HG02973 (cell line): Measurements from ENCODE around the gene SLC7A6OS.
"Not testable (repeated sequence)": the region's sequence is repeated elsewhere in the genome, so short reads cannot be mapped to it uniquely, and the experiment has no call there.

ENCODE experiments used
- ATAC-seq: cut with Tn5 transposase; IDR thresholded peaks from one replicate; pipeline ENCODE4 v1.9.1; 2021; ENCODE audit warnings: moderate library complexity; ENCODE audit not compliant: unreplicated experiment

The SLC7A6OS gene

DNA sequence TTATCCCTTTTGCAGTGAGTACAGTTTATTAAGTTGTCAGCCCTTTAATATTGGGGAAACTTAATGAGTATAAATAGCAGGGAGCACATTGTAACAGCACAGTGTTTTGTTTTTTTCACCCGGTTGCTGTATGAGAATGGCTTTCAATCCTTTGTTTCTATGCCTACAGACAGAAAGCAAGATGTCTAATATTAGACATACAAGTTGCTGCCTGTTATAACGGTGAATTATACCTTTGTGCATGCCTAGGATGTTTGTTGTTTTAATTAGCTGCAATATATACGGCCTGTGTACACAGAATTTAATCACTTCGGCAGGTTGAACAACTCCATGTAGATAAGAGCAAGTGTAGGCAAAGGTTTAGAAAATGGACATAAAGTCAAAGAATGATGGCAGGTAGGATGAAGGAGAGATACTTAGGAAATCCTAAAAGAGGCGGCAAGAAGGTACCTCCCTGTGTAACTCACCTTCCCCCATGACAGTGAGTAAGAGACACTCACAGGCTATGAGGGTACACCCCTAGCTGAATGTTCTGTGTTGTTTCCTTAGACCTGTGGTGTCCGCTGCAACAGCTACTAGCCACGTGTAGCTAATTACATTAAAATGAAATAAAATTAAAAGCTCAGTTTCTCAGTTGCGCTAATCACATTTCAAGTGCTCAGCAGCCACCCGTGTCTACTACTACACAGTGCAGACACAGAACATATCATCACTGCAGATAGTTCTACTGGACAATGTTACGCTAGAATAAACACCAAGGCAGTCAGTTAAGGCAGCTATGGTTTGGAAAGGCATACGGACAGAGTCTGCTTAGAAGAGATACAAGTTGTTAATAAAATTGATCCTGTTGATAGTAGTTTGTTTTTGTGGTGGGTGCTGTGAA, 10.9 kb downstream of the SLC7A6OS start:
- no peak for ATAC-seq

- ATAC-seq = no peak
These were observed 11.7 kb downstream of the SLC7A6OS start for GRCh38 chr16:68298907-68299561.

DNA sequence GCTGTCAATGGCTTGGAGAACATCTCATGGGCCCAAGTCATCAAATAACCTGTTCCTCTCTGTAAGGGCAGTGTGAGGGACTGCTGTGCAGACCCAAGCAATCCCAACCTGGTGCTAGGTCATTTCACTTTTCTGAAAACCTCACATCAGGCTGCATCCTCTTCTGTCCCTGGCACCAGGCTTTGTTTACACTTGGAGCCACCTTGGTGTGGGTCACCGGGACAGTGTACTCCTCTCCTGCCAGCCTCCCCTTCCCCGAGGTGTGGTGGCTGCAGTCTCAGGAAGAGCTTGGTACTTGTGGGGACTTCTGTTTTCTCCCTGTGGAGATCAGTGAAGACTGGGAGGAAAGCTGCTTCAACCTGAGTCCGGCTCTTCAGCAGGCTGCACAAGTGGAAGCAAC, 12.4 kb downstream of the SLC7A6OS start:
- ATAC-seq = no peak

DNA sequence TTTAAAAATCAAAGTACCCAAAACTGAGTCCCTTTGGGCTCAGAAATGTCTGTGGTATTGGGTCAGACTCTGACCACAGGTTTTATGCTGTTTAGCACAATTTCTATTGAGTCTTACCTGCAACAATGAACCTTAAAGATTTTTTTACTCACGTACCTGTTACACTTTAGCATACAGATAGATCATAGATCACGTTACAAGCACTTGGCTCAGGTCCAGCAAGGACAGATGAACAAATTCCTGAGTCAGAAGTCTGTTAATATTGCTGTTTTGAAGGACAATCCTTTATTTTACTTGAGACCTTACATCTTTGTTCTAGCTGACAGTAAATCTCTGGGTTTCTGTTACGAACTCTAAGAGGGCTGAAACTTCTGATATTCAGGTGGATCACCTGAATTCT, 12.8 kb downstream of the SLC7A6OS start:
- no peak for ATAC-seq

DNA sequence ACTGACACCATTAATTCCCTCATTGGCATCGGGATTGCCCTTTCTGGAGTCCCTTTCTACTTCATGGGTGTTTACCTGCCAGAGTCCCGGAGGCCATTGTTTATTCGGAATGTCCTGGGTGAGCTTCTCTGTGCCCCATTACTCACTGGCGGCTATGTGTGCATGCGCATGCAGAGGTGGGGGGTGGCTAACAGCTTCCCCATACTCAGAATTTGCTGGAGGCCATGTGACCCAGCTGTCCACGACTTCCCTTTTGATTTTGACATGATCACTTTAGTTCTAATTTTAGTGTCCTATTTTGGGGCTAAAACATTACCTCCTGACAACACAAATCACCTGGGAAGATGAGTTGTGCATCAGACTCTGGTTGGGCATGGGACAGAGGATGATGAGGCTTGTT, 14.1 kb downstream of the SLC7A6OS start:
- no peak for ATAC-seq

DNA sequence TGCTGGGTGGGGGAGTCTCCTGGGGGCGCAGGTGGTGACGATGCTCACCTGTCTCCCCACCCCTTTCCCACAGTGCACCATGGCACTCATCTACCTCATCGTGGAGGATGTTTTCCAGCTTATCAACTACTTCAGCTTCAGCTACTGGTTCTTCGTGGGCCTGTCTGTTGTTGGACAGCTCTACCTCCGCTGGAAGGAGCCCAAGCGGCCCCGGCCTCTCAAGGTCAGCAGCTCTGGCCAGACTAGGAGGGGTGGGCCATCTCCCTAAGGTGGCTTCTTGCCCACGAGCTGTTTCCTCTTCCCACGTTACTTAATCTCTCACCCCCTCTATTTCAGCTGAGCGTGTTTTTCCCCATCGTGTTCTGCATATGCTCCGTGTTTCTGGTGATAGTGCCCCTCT, 14.5 kb downstream of the SLC7A6OS start:
- no peak for ATAC-seq

DNA sequence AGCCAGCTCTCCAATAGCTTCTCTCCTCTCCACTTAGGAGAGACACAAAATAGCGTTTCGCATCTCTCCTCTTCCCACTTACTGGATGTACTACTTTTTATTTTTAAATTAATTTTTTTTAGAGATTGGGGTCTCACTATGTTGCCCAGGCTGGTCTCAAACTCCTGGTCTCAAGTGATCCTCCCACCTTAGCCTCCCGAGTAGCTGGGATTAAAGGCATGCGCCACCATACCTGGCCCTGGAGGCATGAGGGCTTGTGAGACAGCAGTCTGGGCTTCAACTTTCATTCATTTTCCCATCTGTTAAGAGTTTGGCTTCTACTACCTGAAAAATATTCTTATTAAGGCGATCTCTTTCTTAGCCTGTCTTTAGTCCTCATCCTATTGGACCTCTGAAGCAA, 18.3 kb downstream of the SLC7A6OS start:
- no peak for ATAC-seq

DNA sequence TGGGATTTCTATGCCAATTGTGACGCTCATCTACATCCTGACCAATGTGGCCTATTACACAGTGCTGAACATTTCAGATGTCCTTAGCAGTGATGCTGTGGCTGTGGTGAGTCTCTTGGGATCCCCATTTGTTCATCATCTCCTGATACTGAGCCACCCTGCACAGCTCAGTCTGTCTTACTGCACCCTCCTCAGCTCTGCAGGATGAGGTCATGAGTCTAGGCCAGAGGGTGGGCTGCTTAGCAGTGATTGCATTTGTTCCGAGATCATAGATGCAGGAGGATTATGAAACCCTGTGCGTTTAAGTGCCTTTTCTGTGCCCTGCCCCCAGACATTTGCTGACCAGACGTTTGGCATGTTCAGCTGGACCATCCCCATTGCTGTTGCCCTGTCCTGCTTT, 19.5 kb downstream of the SLC7A6OS start:
- no peak for ATAC-seq

DNA sequence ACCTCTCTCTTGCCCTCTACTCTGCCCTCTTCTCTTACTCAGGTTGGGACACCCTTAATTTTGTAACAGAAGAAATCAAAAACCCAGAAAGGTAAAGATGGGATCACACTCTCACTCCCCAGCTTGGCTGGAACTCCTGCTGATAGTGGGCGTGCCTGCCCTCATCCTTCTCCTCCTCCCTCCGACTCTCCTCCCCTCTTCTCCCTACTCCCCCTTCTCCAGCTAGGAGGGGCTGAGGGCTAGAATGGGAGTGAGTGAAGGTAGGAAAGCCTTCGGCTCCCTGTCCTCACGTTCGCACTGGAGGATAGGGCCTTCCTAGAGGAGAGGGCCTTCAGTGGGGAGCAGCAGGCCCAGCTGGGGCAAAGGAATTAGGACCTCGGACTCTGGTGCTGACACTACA, 20.3 kb downstream of the SLC7A6OS start:
- no peak for ATAC-seq

GRCh38 chr16:68289621-68290329, 21.0 kb downstream of the SLC7A6OS start:
- ATAC-seq = peak; percentile 72

- no peak for ATAC-seq
These were observed 21.5 kb downstream of the SLC7A6OS start for GRCh38 chr16:68289202-68289601.

- ATAC-seq = not testable (repeated sequence)
These were observed 21.9 kb downstream of the SLC7A6OS start for GRCh38 chr16:68288796-68289195.

DNA sequence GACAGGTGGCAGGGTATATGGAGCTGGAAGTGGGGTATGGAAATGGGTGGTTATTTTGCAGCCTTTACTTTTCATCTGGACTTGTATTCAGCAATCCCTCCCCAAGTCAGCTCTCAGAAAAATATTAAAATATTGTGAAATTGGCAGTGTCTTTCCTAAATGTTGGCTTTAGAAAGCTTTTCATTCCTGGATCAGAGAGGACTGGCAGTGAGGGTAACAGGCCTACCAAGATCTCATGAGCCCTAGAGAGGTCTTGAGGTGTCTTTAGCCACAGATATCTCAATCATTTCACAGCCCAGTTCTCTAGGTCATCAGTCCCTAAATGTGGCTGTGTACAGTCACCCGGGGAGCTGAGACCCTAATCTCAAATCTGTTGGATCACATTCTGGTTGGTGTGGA, 22.5 kb downstream of the SLC7A6OS start:
- no peak for ATAC-seq

DNA sequence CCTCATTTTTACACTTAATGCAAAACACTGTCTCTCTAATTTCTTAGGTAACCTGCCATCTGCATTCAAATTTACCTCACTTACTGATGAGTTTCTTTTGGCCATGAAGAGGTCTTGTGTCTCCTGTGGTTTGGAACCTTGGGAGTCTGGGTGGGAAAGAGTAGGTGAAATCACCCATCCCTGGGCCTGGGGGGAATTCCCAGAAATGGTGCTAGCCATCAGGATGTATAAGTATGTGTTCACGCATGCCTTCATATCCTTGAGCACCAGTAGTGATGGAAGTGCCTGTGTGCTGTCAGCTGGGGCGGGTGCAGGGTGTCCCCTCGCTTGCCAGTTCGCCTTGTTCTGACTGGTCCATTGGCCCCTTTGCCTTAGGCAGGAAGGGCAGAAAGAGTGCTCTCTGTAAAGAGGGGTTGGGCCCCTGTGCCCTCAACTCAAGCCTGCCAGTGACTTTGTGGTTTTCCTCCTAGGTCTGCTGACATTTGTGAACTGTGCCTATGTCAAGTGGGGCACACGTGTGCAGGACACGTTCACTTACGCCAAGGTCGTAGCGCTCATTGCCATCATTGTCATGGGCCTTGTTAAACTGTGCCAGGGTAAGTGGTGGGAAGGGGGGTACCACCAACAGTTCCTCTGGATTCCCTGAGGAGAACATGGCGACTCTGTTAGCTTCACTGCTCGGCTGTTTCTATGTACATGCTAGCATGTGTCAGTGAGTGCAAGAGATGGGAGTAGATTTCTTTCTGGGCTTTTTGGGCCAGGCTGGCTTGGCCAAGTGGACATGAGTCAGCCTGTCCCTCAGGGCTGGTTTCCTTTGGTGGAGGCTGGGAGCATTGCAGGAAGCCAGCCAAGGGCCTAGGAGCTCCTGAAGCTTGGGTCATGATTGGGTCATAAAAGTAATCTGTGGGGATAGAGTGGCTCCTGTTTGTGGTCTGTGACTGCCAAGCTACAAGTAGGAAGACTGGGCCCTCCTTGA, 23.2 kb downstream of the SLC7A6OS start:
- ATAC-seq = no peak

DNA sequence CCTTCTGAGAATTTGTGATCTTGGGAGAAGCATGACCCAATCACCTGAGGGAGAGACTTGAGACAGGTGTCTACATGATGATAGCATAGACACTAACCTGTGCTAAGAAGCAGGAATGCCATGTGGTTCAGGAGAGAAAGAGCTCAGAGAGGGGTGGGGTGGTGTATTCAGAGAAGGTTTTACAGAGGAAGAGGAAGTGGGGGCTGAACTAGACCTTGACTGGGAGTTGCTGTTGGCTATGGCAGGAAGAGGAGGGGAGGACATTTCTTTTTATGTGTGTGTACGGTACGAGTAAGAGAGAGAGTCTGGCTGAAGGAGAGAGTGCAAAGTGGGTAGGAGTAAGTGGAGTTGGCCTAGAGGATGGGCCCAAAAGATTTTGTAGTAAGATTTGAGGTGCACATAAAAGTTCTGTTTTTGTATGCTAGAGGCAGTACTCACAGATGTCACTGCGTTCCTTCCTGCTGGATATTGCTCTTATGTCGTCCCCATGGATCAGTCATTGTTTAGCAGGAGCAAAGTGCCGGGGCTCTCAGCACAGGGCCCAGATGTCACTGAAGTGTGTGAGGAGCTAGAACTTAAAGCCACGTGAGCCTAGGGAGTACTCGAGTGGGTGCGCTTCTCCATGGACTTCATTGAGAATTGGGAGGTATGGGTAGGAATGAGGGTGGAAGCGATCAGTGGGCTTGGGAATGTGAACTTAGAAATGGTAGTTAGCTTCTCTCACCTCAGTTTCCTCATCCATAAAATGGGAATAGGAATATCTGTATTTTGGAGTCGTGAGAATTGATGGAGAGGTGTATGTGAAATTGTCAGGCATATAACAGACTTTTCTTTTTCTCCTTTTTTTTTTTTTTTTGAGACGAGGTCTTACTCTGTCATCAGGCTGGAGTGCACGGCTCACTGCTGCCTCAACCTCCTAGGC, 24.3 kb downstream of the SLC7A6OS start:
- no peak for ATAC-seq

- ATAC-seq = no peak
These were observed 25.1 kb downstream of the SLC7A6OS start for GRCh38 chr16:68285683-68286082.

DNA sequence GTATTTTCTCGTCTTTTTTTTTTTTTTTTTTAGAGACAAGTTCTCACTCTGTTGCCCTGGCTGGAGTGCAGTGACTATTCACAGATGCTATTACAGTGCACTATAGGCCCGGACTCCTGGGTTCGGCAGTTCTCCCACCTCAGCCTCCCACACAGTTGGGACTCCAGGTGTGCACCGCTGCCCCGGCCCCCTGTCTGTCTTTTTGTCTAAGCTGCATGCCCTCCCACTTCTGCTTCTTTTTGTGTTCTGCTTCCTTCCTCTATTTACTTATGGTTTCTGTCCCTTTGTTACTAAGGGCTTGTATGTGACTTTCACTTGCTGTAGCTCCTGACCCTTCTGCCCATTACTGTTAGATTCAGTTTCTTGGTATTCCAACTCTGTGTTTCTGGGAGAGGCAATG, 25.9 kb downstream of the SLC7A6OS start:
- ATAC-seq = peak; percentile 49

DNA sequence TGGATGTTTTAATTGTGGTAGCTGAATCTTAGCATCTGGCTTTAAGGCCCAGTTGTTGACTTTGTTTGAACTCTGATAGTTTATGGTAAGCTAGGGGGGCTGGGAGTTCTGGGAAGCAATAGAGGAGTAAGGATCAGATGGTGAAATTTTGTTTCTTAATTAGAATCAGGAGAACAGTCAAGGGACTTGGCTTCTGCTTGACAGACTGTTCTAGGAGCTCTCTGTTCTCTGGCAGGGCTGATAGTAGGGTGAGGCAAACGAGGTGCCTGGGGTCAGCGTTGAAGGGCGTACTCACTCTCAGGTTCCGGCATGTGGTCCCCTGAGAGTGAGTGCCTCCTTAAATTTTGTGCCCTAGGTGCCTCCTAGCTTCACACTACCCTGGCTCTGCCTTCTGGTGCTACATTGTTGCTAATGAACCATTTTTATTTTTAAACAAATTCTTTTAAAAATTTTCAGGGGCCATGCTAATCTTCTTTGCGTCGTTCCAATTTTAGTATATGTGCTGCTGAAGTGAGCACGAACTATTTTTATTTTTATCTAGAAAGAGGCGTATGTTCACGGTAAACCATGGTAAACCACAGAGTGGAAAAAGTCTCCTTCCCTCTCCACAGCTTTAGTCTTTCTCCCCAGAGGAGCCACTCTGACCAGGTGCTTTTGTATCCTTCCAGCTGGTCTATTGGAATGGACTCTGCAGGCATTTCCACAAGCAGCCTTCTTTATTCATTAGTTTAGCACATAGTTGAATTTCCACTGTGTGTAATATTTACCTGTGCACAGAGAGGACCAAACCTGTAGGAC, 26.7 kb downstream of the SLC7A6OS start:
- peak; percentile 5 for ATAC-seq

DNA sequence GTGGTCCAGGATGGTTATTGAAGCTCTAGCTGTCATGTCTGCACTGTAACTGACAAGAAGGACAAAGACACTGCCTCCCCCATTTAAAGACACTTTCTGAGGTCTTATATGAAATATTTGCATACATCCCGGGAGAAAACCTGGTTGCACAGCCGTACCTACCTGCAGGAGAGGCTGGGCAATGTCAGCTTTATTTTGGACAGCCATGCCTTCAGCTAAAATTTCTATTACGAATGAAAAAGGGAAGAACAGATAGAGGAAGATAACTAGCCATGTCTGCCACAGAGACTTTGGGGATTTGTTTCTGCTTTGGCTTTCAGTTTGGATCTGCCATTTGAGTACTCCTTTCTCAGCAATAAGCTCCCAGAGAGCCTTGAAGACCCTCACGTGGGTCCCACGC, 27.4 kb downstream of the SLC7A6OS start:
- no peak for ATAC-seq
